Astrocyte of the spinal cord (primary cell): ENCODE data around the gene ATG4B.

Experiments
- DNase-seq: peaks from one replicate; pipeline ENCODE4 v3.0.0; 2011; ENCODE audit warnings: low read depth, low spot score
- H3K4me3 ChIP-seq: 2 replicates; pipeline ENCODE4 v1.5.1; 2011; ENCODE audit warnings: low read depth, mild to moderate bottlenecking, low read length, moderate library complexity
- CTCF ChIP-seq: IDR thresholded peaks from 2 replicates; pipeline ENCODE4 v1.5.1; 2012; ENCODE audit warnings: low read depth, mild to moderate bottlenecking, low read length, inconsistent platforms
- in situ Hi-C: cut with HindIII; loops from 2 replicates; pipeline ENCODE4 v1.10.0; 2017; ENCODE audit warnings: low sequenced_read_pairs

ATG4B gene

GRCh38 chr2:241666627-241667400, 29.3 kb downstream of the ATG4B start:
- no peak overlapping the region for H3K4me3 ChIP-seq
- in situ Hi-C loops = no loop called here
- no peak for TF ChIP-seq CTCF
- DNase-seq = peak; percentile 51

- DNase-seq = no peak
- no peak for TF ChIP-seq CTCF
- in situ Hi-C loops = no loop called here
- no peak overlapping the region for H3K4me3 ChIP-seq
These were observed 30.9 kb downstream of the ATG4B start for GRCh38 chr2:241668354-241668753.

- no peak overlapping the region for H3K4me3 ChIP-seq
- TF ChIP-seq CTCF = no peak
- no peak for DNase-seq
- in situ Hi-C loops = no loop called here
These were observed 31.3 kb downstream of the ATG4B start for GRCh38 chr2:241668839-241669238.

- H3K4me3 ChIP-seq = no peak overlapping the region
- in situ Hi-C loops = no loop called here
- no peak for TF ChIP-seq CTCF
- no peak for DNase-seq
These were observed 33.0 kb downstream of the ATG4B start for GRCh38 chr2:241670333-241671110.

GRCh38 chr2:241671457-241672240, 34.2 kb downstream of the ATG4B start:
- in situ Hi-C loops = no loop called here
- DNase-seq = no peak
- no peak for TF ChIP-seq CTCF
- no peak overlapping the region for H3K4me3 ChIP-seq
